HG02642 (cell line): ENCODE measurements around the gene DCDC1.

Source experiments
- ATAC-seq: cut with Tn5 transposase; IDR thresholded peaks from one replicate; pipeline ENCODE4 v1.9.1; 2021; ENCODE audit warnings: mild to moderate bottlenecking; ENCODE audit not compliant: unreplicated experiment, poor library complexity

Gene DCDC1

DNA sequence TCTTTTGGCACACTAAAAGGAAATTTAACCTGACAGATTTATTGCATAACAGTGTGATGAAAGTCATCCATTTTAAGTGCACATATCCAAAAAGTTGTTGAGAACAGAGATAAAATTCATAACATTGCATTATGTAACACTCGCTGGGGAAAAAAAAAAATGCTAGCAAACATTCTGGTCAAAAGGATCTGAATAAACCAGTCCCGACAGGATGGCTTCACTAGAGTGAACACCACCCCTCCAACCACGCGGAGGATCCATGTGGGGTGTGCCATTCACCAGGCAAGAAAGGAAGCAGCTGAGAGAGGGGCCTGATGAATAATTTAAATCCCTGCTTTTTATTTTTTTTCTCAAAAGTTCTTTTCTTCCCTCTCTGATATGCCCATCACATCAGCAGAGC lies 258.7 kb downstream of the DCDC1 start:
- ATAC-seq: no peak

GRCh38 chr11:31109446-31109845 lies 260.1 kb downstream of the DCDC1 start:
- no peak for ATAC-seq

DNA sequence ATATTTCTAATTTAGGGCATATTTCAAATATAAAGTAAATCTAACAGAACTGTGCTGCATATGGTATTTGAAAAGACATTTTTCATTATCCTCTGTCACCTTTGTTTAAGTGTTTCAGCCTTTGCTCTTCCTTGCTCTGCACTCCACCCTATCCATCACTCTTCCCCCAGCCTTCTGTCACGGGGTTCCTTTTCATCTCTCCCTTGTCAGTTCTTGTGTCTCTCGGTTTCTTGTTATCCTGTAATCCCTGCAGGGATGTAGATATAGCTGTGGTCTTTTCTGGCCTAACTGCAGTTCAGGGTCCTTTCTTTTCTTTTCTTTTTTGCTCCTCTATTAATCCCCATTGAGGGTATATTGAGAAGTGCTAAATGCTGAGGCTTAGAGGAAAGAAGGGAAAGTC lies 261.9 kb downstream of the DCDC1 start:
- ATAC-seq: no peak

DNA sequence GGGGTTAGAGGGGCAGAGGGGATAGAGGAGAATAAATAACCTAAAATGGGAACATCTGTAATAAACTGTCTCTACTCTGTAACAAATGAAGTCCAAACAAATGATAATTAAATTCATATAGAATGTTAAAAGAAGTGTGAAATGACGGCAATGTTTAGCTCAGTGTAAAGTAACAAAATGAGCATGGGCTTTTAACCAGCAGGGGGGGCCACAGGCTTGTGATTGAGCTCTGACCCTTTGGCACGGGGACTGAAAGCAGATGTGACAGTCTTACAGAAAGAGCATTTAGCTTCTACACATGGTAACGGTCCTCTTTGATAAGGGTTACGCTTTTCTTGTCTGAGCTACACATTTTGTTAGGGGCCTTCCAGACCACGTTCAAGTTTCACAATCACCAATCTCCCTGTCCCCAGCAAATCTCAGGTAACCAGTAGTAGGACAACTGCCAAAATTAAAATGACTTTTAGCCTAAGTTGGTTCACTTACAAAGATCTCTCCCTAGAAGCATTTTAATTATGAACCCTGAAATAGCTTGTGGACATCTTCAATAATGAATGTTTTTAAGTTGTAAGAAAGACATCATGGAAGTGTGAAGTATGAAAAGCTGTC lies 262.5 kb downstream of the DCDC1 start:
- peak; percentile 88 for ATAC-seq

GRCh38 chr11:31106326-31106725 lies 263.2 kb downstream of the DCDC1 start:
- no peak for ATAC-seq

DNA sequence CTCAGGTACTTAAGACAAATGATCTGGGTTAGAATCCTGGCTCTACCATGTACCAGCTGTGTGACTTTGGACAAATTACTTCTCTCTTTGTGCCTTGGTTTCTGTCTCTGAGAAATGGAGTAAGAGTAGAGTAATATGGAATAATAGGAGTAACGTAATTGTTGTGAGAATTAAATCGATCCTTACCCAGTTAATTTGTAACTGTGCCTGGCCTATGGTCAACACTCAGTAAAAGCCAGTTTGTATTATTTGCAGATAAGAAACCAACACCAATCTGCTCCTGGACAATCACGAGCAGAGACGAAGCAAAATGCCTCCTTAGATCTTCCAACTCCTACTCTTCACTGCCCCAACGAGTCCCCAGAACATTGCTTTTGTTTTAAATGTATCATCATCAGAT lies 266.7 kb downstream of the DCDC1 start:
- no peak for ATAC-seq

DNA sequence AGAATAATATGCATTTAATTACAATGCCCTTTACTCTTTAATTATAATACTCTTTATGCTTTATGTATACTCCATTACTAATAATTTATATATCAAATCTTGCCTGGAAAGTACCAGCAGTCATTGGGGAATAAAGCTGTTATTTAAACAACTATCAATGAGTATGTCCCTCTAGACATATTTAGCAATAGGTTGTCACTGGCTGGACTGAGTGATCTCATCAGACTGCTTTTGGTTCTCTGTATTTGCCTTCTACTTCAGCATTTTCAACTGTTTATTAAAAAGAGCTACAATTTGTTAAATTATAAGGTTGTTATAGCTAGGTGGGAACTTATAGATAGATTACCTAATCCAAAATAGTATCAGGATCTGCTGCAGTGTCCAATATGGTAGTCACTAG lies 267.2 kb downstream of the DCDC1 start:
- no peak for ATAC-seq

- no peak for ATAC-seq
These were observed 273.2 kb downstream of the DCDC1 start for GRCh38 chr11:31096191-31096805.

DNA sequence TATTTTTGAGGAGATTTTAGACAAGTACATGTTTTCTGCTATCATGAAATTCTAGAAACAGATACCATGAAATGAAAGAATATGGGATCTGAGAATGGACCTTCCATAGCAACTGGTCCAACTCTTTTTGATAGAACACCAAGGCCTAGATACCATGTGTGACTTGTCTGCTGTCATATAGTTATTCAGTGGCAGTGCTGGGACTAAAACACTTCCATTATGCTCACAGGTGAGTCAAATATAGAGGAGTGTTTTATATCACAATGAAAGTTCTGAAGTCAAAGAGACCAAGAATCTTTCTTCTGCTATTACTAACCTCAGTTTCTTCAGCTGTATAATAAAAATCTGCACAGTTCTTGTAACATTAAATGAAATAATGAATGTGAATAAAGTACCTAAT lies 276.9 kb downstream of the DCDC1 start:
- no peak for ATAC-seq

GRCh38 chr11:31089117-31089516 lies 280.4 kb downstream of the DCDC1 start:
- no peak for ATAC-seq

DNA sequence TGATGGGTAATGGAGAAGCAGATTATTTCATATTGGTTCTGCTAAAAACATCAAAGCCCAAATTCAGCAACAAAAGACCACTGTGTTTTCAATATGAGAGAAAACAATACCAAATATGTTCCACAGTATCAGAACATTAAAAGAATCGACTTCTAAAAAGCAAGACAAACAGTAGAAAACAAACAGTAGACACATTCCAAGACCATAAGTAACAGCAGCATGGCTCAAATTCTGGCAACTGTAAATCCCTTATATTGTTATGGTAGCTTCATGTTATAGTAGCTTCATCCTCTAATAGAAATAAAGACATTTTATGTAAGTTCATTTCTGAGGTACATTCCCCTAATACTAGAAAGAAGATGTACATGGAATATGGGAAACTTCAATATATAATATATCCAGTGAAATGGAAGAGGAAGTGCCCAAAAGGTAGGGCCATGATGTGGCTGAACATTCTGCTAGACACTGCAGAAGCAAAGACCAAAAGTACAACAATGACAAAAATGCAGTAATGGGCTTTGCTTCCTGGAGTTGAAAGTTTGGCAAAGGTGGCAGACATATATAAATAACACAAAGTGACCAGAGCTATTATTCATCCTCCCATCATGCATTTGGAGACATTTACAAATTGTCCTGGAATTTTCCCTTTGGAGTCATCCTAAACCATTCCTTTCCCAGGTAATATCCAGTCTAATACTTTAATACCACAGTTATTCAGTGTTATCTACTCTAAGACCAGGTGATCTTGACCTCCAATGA lies 299.9 kb downstream of the DCDC1 start:
- no peak for ATAC-seq

GRCh38 chr11:31060880-31061279 lies 308.7 kb downstream of the DCDC1 start:
- ATAC-seq: no peak

- ATAC-seq: no peak
These were observed 310.0 kb downstream of the DCDC1 start for GRCh38 chr11:31059529-31059928.

DNA sequence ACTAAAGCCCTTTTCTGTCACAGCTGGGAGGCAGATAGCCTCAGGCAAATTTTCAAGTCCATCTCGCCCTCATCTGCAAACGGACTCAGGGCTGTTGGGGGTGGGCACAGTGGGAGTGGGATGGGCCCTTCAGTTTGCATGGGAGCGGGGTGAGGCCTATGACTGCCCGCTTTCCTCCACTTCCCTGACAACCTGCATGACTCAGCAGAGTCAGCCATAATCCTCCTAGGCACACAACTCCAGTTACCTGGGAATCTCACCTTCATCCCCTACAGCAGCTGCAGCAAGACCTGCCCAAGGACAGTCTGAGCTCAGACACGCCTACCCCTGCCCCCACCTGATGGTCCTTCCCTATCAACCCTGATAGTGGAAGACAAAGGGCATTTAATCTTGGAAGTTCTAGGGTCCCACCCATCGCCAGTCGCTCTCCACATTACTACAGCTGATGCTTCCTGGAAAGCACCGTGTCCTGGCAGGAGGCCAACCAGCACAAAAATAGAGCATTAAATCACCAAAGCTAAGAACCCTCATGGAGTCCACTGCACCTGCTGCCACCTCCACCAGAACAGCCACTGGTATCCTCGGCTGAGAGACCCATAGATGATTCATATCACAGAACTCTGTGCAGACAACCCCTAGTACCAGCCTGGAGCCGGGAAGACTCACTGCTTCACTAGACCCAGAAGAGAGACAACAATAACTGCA lies 319.3 kb downstream of the DCDC1 start:
- ATAC-seq: no peak

GRCh38 chr11:31045335-31045734 lies 324.2 kb downstream of the DCDC1 start:
- ATAC-seq: no peak

DNA sequence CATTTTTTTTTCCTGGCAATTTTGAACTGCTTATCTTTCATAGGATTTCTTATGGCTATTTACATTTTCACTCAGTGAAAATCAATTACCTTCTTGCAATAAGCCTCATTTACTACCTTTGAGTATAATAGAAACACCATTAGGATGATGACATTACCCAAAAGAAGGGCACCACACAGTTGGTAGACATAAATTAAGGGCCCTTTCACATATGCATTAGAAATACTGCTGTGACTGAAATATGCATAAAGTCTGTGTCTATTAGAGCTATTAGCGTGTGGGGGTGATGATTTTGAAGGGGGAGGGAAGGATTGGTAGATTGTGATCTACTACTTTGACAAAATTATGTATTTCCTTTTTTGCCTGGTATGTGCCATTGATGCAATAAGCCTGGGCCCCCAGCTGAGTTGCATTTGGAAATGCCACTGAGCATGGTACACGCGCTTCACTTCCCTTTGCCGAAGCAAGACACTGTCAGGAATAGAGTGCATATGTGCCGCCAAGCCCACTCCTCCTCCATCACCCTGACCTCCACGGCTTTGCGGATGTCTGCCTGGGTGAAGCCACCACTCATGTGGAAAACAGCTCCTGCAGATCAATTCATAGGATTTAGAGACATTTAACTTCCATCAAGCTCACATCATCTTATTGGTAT lies 339.3 kb downstream of the DCDC1 start:
- ATAC-seq: no peak

DNA sequence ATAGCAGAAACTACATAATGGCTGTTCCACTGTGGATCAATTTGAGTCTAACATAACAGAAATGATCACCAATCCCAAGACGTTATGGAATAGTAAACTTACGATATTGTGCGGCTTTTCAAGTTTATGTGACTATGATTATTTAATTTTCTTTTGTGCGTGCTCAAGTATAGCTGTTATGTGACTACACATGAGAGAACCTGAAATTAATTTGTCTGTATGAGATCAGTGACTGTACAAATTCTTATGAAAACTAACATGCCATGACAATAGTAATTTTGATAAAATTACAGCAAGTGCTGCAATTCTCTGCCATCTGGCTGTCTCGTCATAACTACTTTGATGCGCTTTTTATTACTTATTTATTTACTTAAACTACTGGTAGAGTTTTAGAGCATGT lies 343.2 kb downstream of the DCDC1 start:
- no peak for ATAC-seq

GRCh38 chr11:31022080-31022479 lies 347.5 kb downstream of the DCDC1 start:
- no peak for ATAC-seq

DNA sequence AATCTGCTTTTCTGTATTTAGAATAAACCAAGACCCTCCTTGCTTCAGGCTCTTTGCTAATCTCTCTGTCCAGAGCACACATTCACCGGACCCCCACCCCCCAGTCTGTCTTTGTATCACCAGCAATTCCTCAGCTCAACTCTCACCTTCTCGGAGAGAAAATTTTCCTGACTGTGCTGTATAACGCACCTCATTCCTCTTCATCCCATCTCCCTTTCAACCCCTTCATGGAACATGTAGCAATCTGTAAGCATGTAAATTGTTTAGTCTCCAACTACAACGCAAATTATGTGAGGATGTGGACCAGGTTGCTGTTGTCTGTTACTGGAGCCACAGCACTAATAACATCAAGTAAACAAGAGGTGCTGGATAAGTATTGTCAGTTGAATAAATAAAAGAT lies 349.8 kb downstream of the DCDC1 start:
- no peak for ATAC-seq

GRCh38 chr11:31005202-31005601 lies 364.3 kb downstream of the DCDC1 start:
- ATAC-seq: no peak

GRCh38 chr11:31001427-31001826 lies 368.1 kb downstream of the DCDC1 start:
- ATAC-seq: no peak
